DMS 273 (cell line): ENCODE results near the gene FAM83G.
"Not testable (repeated sequence)": the region's sequence is repeated elsewhere in the genome, so short reads cannot be mapped to it uniquely, and the experiment has no call there.

Experiments used
- DNase-seq: peaks from one replicate; lab custom pipeline; 2025; ENCODE audit not compliant: unreplicated experiment; lab: John Stamatoyannopoulos, UW

FAM83G gene

DNA sequence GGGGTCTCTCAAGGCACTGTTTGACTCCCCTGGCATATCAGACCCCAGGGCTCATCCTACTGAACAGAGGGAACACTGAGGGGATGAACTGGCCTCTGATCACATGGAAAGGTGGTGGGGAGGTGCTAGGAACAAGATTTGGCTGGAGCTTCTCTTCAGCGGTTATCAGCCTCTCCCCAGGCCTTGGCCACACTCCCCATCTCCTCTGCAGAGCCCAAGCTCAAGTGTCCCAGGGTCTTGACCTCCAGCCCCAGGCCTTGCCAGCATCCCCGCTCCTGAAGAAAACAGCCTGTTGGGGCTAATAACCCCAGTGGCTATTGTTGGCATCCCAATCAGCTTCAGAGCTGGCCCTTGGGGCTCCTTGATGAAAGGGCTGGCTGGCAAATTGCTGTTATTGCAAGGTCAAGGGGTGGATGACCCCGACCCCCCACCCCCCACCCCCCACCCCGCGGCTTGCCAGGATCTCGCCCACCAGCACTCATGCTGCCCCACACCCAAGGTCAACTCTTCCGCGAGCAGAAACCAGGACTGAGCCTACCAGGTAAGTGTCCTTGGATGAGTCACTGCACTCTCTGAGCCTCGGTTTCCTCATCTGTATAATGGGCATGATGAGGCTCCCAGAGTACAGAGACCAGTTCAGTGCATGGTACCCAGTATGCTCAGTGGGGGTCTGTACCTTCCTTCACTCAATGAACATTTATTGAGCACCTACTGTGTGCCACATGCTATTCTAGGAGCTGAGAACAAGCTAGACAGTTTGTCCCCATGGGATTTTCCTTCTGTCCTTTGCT, 18.8 kb upstream of the FAM83G start:
- DNase-seq = no peak

GRCh38 chr17:19022747-19023146, 18.2 kb upstream of the FAM83G start:
- DNase-seq = no peak

GRCh38 chr17:19022128-19022527, 17.6 kb upstream of the FAM83G start:
- DNase-seq = no peak

- DNase-seq = peak; percentile 37
These were observed 17.1 kb upstream of the FAM83G start for GRCh38 chr17:19021622-19022083.

DNA sequence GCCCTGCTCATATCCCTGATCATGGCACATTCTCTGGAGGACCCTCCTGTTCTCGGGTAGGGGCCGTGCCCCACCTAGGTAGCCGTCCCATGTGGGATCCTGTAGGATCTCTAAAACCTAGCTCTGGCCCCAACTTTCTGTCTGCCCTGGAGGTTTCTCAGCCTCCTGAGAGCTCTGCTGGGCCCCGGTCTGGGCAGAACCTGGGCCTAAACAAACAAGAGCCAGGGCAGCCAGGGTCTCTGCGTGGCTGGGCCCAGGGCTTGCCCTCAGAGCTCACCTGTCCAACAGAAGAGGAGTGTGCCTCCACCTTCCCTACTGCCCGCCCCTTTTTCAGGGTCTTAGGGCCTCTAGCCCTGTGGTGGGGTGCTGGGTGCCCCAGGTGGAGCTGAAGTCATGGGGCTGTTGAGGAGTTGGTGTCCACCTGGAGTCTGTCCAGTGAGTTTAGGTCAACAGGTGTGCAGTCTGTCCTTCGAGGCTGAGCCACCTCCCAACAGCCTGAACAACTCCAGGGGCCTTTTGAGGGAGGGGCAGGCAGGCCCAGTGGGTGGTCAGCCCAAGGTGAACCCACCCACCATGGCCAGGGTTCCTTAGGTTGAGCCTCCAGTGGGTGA, 16.6 kb upstream of the FAM83G start:
- not testable (repeated sequence) for DNase-seq

DNA sequence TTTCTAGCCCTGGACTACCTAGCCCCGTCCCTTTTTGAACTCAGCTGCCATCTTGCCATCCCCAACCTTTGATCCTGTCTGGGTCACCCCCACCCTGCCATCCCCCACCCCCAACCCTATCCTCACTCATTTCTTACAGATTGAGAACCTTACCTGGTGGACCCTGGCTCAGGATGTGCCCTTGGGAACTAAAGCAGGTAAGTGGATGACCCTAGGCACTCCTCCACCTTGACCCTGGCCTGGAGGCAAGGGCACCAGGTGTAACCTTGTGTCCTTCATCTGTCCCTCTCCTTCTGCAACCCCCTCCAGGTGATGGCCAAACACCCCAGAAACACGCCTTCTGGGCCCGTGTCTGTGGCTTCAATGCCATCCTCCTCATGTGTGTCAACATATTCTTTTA, 15.5 kb upstream of the FAM83G start:
- DNase-seq = no peak

DNA sequence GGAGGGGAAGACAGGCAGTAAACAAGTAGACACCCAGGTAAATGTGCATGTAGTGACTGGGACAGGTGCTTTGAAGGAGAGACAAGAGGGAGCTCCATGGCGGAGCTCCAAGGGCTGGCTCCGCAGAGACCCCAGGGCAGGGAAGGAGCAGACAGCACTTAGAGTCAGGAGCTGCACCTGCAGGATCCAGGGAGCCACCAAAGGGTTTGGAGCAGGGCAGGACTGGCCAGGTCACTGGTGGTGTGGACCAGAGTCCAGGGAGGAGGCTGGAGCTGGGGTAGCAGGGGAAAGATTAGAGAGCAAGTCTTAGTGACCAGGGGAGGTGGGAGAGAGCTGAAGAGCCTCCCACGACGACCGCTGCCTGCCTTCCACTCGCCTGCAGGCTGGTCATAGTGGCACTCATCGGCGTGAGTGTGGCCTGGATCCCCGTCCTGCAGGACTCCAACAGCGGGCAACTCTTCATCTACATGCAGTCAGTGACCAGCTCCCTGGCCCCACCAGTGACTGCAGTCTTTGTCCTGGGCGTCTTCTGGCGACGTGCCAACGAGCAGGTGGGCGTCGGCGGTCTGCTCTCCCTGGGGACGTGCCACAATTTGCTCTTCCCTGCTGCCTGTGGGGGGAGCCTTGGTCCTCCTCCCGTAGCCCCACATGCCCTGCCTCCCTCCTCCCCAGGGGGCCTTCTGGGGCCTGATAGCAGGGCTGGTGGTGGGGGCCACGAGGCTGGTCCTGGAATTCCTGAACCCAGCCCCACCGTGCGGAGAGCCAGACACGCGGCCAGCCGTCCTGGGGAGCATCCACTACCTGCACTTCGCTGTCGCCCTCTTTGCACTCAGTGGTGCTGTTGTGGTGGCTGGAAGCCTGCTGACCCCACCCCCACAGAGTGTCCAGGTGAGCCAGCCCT, 14.7 kb upstream of the FAM83G start:
- peak; percentile 60 for DNase-seq

- no peak for DNase-seq
These were observed 14.0 kb upstream of the FAM83G start for GRCh38 chr17:19018600-19018950.

DNA sequence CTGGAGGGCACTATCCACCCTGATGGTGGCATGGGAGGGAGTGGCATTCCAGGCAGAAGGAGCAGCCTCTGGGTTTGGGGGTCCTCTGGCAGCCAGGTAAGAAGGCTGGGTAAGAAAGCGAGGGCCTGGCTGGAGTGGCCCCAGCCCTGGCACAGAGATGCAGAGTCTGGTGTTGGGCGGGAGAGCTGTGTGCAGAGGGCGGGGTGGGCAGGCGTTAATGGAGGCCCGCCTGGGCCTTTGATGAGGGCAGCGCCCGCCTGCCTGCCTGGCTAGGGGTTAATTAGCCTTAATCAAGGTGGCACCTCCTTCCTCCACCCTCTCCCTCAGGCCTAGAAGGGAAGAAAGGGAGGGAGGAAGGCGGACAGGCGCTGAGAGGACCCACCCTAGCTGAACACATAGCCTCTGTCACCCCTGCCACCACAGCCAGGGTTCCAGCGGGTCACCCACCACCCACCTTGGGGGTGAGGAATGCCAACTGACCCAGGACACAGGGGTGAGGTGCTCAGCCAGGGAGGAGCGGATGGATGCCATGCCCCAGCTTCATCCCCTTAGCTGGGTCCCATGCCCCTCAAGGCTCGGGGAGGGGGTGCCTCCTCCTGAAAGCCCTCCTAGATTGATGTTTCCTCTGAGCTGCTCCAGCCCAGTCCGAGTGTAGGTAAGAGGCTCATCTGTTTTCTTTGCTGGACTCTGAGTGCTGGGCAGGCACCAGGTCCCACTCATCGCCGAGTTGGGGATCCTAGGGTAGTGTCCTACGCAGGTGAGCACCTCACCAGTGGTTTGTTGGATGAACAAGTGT, 13.4 kb upstream of the FAM83G start:
- no peak for DNase-seq

DNA sequence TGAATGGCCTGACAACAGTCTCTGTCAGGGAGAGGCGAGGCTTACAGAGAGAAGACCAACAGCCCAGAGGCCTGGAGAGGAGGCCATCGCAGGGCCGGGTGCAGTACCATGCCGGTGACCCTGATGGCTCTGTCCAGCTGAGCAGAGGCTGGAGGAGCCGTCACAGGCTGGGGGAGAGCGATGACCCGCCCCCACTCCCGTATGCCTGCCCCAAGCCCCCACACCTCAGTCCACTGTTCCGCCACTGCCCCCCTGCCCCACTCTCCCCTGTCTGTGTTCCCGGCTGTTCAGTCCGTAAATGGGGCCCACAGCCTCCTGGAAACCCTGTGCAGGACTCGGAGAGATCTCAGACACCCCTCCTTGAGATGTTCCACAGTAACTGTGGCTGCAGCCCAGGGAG, 12.8 kb upstream of the FAM83G start:
- DNase-seq = no peak

- DNase-seq = no peak
These were observed 12.3 kb upstream of the FAM83G start for GRCh38 chr17:19016881-19017280.

GRCh38 chr17:19016297-19016696, 11.7 kb upstream of the FAM83G start:
- DNase-seq = no peak

GRCh38 chr17:19015428-19015827, 10.9 kb upstream of the FAM83G start:
- DNase-seq = no peak

- DNase-seq = no peak
These were observed 10.2 kb upstream of the FAM83G start for GRCh38 chr17:19014628-19015215.

DNA sequence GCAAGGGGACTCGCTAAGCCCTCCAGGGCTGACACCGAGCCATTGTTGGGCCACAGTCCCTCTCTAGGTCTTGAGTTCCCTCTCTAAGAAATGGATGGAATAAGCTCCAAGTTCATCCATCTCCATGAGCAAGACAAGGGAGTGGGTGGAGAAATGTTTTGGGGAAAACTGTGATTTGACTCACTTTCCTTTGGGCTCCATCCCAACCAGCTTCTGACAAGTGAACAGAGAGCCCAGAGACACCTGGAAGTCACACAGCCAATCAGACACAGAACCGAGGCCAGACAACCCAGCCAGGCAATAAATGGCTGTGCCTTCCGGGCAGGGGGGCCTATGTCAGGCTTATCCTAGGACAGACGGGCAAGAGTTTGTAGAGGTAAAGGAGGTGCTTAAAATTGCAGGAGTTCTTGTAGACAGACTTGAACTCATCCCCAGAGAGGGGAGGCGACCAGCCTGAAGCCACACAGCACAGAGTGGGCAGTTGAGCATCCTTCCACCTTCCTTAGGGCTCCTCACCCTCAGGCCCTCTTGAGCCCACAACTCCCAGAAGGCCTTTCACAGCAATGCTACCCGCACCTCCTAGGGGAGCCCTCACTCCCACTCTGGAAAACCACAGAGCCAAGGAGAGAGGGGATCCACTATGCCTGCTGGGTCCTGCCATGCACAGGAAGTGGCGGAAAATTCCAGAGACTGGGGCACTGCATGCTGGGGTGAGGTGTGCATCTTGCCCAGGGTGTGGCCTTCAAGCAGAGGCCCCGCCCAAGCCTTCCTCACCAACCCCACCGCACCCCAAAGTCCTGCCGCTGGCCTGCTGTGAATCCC, 9.5 kb upstream of the FAM83G start:
- DNase-seq = no peak

DNA sequence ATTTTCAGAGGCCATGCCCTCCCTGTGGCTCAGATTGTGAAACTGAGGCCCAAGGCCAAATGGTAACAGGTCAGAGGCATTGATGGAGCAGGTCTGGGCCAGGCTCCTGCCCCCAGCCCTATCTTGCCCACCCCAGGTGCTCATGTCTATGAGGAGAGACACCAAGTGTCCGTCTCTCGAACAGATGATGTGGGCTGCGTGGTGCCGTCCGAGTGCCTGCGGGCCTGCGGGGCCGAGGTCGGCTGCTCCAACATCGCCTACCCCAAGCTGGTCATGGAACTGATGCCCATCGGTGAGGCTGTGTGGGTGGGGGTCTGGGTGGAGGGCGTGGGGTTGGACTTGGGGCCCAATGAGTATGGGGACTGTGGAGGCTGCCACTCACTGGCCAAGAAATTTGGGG, 8.7 kb upstream of the FAM83G start:
- DNase-seq = no peak

- no peak for DNase-seq
These were observed 7.9 kb upstream of the FAM83G start for GRCh38 chr17:19012171-19013080.

GRCh38 chr17:19011581-19011980, 7.0 kb upstream of the FAM83G start:
- DNase-seq = no peak
